ENCODE measurements around the gene HOXB6.

The HOXB6 gene

GRCh38 chr17:48551596-48552465 lies 53.0 kb downstream of the HOXB6 start:
- peak; percentile 77 for DNase-seq

DNA sequence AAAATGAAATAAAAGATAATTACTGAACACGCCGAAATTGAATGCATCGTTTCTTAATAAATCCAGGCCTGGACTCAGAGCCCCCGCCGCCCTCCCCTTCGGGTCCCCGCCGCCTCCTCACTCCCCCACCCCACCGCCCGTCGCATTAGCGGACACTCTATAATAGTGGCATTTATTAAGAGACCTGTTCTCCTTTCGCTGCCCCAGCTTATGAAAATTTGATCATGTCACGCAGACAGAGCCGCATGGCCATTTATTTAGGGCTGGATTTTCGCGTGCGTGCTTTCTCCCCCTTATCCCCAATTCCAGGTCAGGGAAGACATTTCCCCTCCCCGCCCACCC lies 53.6 kb downstream of the HOXB6 start:
- no peak for DNase-seq

DNA sequence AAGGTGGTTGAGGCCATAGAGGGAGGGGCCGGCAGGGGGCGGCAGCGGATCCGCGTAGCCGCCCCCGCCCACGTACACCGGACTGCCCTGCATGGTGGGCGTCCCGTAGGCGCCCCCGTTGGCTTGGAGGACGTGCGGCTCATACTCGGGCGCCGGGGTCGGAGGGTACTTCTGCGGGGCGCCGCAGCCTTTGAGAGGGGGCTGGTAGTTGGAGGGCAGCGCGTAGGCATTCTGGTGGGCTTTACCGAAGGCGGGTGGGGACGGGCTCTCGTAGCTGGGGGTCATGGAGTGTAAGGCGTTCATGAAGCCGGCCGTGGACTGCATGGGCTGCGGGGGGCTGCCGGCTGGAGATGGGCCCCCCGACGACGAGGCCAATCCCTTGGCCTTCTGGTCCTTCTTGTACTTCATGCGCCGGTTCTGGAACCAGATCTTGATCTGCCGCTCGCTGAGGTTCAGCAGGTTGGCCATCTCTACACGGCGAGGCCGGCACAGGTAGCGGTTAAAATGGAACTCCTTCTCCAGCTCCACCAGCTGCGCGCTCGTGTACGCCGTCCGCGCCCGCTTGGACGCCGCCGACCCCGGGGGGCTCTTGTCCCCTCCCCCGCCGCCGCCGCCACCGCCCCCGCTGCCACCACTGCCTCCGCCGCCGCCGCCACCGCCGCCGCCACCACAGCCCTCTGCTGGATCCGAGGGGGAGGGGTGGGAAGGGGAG lies 54.1 kb downstream of the HOXB6 start:
- no peak for DNase-seq

GRCh38 chr17:48549914-48550501 lies 54.8 kb downstream of the HOXB6 start:
- DNase-seq, result no peak

DNA sequence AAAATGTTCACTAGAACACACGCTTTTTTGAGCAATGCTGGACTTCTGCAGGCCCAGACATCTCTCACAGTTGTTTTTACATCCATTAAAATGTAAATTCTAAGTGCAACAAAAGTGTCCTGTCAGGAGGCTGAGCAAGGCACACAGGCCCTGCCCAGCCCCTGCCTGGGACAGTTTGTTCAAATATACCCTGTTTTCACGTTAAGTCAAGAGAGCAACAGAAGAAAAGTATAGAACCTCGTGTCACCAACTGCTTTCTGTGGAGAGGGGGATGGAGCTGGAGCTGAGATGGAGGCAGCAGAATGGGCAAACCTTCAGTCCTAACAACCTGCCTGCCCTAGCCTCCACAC lies 55.5 kb downstream of the HOXB6 start:
- no peak for DNase-seq

- no peak for DNase-seq
These were observed 56.1 kb downstream of the HOXB6 start for GRCh38 chr17:48548523-48549280.

DNA sequence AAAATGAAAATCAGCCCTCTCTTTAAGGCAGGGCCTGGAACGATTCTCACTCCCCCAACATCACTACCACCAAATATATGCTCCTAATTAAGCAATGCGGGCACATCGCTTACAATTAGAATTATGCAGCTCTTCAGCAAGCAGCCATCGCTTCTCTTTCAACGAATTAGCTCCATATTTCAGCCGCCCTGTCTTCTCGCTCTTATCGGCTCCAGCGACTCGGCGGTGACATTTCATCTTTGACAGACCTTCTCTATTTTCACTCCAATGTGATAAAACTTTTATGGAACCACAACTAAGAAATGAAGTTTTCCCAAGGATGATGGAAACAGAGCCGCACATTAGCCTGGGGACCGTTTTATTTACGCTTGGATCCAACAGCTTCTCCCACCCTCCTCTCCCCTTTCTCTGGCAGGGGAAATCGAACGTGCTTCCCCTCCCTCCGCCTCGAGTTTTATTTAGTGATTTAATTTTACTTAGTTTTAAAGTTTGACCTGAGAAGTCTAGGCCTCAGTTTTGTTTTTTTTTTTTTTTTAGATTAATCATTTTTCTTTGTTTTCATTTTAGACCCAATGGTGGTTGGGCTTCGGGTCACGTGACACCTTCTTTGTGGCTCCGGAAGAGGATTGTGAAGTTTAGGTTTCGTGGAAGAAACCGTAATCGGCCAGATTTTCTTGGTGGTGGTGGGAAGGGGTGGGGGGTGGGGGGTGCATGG lies 56.8 kb downstream of the HOXB6 start:
- peak; percentile 64 for DNase-seq

- peak; percentile 64 for DNase-seq
These were observed 57.6 kb downstream of the HOXB6 start for GRCh38 chr17:48546924-48547807.

DNA sequence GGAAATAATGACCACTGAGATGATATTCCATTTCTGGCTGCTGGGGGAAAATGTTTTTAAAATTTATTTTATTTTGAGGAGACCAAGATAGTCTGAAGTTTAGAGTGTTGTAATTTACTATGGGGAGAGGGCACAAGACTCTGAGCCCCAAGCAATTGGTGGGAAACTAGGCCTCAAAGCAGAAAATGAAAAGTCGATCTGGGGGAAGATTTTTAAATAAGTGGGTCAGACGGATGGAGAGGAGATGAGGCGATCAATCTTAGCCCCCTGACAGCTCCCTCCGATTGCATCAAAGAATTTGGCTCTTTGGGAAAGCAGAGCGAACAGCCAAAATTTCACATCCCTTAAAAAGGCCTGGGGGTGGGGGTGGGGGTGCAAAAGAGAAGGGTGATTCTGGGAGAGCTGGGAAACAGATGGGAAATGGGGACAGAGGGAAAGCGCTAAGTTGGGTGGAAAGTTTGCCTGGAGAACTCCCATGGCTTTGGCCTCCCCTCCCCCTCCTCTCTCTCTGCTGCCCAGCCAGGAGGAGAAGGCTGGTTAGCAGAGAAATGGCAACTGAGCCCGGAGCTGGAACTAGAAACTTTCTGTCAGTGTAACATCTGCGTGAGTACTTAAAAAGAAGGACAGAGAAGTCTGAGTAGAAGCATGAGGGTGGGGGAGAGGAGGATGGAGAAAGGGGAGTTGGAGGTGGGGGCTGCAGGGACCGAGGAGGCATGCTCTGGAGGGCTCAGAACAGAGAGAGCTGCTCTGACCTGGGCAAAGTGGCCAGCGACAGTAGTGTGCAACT lies 58.5 kb downstream of the HOXB6 start:
- no peak for DNase-seq
